ENCODE results near the gene SAG. TPM values are rescaled to one million over a fixed set of nuclear protein-coding genes. Genes with fewer than 3 reads are reported as not detected.
"Not testable (repeated sequence)": the region's sequence is repeated elsewhere in the genome, so short reads cannot be mapped to it uniquely, and the experiment has no call there.

SAG gene
- total and polyA plus RNA-seq, 7 donors: not detected

DNA sequence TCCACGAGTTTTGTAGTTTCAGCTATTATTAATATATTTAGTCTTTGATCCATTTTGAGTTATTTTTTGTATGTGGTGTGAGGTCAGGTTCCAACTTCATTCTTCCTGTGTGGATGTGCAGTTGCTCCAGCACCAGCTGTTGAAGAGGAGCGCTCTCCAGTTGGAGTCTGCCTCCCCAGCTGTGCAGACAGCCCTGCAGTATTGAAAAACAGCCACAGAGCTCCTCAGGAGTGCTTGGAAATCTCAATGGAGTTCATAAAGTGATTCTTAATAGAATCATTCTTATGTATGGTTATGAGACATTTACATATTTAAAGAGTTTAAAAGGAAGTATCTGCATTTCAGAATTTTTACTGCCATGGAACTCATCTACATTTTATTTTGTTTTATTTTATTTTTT is 64.0 kb downstream of the SAG start:
- no peaks in the 10 kb centered on the region for H3K9me3 ChIP-seq
- intact Hi-C loops (cut with DNase I): no loop called here
- TF ChIP-seq POLR2A (IDR thresholded peaks at IDR 0.05): no peak
- peak in 2 of 4 donors; percentile 7 to 15 for TF ChIP-seq POLR2AphosphoS5 (IDR thresholded peaks at IDR 0.05)
- peak; percentile 77 for DNase-seq
- peaks cover 0 to 33% (median 23%) of the 10 kb centered on the region in 4 donors for H3K4me1 ChIP-seq
- H3K27ac ChIP-seq: no peak overlapping the region
- WGBS, 2 donors: 83 to 89% methylated on average over 2 of the region's 2 CpGs
- H3K4me3 ChIP-seq: no peak overlapping the region
- no peaks in the 10 kb centered on the region for H3K27me3 ChIP-seq
- peaks cover 0 to 8% (median 0%) of the 10 kb centered on the region in 4 donors for H3K36me3 ChIP-seq

- H3K27ac ChIP-seq: no peak overlapping the region
- no peak for DNase-seq
- no peak overlapping the region for H3K4me3 ChIP-seq
- H3K4me1 ChIP-seq: peaks cover 0 to 33% (median 23%) of the 10 kb centered on the region in 4 donors
- TF ChIP-seq POLR2AphosphoS5 (IDR thresholded peaks at IDR 0.05) (no peak), EP300 (IDR thresholded peaks at IDR 0.05) (no peak), CTCF (IDR thresholded peaks at IDR 0.05) (no peak), POLR2A (IDR thresholded peaks at IDR 0.05) (no peak)
- intact Hi-C loops (cut with DNase I): no loop called here
- no peaks in the 10 kb centered on the region for H3K27me3 ChIP-seq
- 78 to 94% methylated on average over 8 of the region's 8 CpGs for WGBS, 2 donors
- no peaks in the 10 kb centered on the region for H3K9me3 ChIP-seq
- peaks cover 0 to 8% (median 0%) of the 10 kb centered on the region in 4 donors for H3K36me3 ChIP-seq
Measured at GRCh38 chr2:233372855-233373254, 65.2 kb downstream of the SAG start.

DNA sequence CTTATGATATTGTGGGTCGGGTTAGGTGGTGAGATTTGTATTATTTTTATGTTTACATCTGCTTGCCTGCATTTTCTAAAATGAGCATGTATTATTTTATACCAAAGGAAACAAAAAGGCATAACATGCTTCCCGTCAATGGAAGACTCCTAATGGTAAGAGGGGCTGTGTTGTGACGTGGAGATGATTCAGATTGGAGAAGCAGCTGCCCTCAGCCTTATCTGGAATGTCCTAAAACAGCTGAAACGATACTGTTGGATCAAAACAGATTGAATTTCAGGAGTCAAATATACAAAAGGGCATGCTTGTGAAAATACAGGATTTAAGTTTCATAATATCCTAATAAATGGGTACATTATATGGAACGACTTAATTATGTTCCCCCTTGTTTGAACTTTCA is 65.7 kb downstream of the SAG start:
- H3K4me3 ChIP-seq: no peak overlapping the region
- H3K27ac ChIP-seq: no peak overlapping the region
- no peaks in the 10 kb centered on the region for H3K9me3 ChIP-seq
- H3K27me3 ChIP-seq: no peaks in the 10 kb centered on the region
- 76 to 87% methylated on average over 5 of the region's 5 CpGs for WGBS, 2 donors
- peaks cover 0 to 28% (median 23%) of the 10 kb centered on the region in 4 donors for H3K4me1 ChIP-seq
- no peak for TF ChIP-seq POLR2AphosphoS5 (IDR thresholded peaks at IDR 0.05)
- no peak for TF ChIP-seq EP300 (IDR thresholded peaks at IDR 0.05)
- no peak for TF ChIP-seq POLR2A (IDR thresholded peaks at IDR 0.05)
- TF ChIP-seq CTCF (IDR thresholded peaks at IDR 0.05): no peak
- peaks cover 0 to 8% (median 0%) of the 10 kb centered on the region in 4 donors for H3K36me3 ChIP-seq
- no peak for DNase-seq
- intact Hi-C loops (cut with DNase I): no loop called here

DNA sequence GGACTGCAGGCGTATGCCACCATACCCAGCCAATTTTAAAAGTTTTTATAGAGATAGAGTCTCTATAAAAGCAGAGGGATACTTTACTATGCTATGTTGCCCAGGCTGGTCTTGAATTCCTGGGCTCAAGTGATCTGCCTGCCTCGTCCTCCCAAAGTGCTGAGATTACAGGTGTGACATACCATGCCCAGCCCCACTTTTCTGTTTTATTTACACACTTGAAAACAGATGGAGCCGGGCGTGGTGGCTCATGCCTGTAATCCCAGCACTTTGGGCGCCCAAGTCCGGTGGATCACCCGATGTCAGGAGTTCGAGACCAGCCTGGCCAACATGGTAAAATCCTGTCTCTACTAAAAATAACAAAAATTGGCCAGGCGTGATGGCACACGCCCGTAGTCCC is 67.2 kb downstream of the SAG start:
- H3K36me3 ChIP-seq; H3K27me3 ChIP-seq; H3K27ac ChIP-seq; intact Hi-C loops (cut with DNase I); DNase-seq; H3K9me3 ChIP-seq; H3K4me3 ChIP-seq: not testable (repeated sequence)
- 57 to 87% methylated on average over 11 of the region's 11 CpGs for WGBS, 2 donors
- peaks cover 0 to 15% (median 12%) of the 10 kb centered on the region in 4 donors for H3K4me1 ChIP-seq

DNA sequence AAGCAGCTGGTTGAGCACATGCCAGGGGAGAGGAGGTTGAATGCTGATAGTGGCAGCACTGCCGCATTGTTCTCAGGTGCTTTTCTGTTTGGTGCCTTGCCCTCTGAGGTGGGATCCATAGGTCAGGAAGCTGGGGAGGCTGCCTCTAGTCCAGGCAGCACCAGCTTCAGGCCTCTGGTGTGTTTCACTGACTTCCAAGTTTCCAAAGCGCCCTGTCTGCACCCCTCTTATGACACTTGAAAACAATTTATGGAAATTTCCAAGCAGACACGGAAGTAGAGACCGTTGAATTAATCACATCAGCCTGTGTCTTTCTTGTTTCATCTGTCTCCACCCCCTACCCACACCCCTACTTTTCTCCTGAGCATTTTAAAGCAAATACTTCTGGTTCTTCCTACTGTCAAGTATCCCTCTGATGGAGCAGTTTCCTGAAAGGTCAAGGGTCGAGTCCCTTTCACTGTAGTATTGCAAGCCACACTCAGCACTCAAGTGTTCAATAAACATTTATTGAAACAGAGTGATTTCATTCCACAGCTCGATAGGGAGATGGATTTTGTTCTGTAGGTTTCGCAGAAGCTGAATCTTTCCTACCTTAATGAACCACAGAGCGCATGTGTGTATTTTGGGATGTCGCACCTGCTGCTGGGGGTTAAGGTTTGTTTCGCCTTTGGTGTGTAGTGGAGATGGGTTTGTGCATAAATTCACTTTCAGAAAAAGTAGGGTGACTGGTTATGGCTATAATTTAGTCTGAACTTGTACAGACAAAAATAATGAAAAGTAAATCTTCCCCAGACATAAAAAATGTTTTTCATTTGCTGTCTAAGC is 68.1 kb downstream of the SAG start:
- DNase-seq: no peak

More for the DNA sequence above, 68.1 kb downstream of the SAG start:
- no peak overlapping the region for H3K4me3 ChIP-seq
- no peak overlapping the region for H3K27ac ChIP-seq
- intact Hi-C loops (cut with DNase I): no loop called here
- peaks cover 0 to 8% (median 0%) of the 10 kb centered on the region in 4 donors for H3K36me3 ChIP-seq
- TF ChIP-seq POLR2AphosphoS5 (IDR thresholded peaks at IDR 0.05): no peak
- TF ChIP-seq EP300 (IDR thresholded peaks at IDR 0.05): no peak
- TF ChIP-seq POLR2A (IDR thresholded peaks at IDR 0.05): no peak
- TF ChIP-seq CTCF (IDR thresholded peaks at IDR 0.05): no peak
- no peaks in the 10 kb centered on the region for H3K27me3 ChIP-seq
- 43 to 56% methylated on average over 10 of the region's 10 CpGs for WGBS, 2 donors
- peaks cover 0 to 8% (median 5%) of the 10 kb centered on the region in 4 donors for H3K4me1 ChIP-seq
- H3K9me3 ChIP-seq: no peaks in the 10 kb centered on the region
